Astrocyte of the spinal cord (primary cell): ENCODE results near the gene SCRN2.

Experiments
- DNase-seq: peaks from one replicate; pipeline ENCODE4 v3.0.0; 2011; ENCODE audit warnings: low read depth, low spot score
- H3K4me3 ChIP-seq: 2 replicates; pipeline ENCODE4 v1.5.1; 2011; ENCODE audit warnings: low read depth, mild to moderate bottlenecking, low read length, moderate library complexity
- CTCF ChIP-seq: IDR thresholded peaks from 2 replicates; pipeline ENCODE4 v1.5.1; 2012; ENCODE audit warnings: low read depth, mild to moderate bottlenecking, low read length, inconsistent platforms
- in situ Hi-C: cut with HindIII; loops from 2 replicates; pipeline ENCODE4 v1.10.0; 2017; ENCODE audit warnings: low sequenced_read_pairs

Gene SCRN2

GRCh38 chr17:47811709-47812108 lies 29.4 kb downstream of the SCRN2 start:
- H3K4me3 ChIP-seq, result no peak overlapping the region
- TF ChIP-seq CTCF, result no peak
- in situ Hi-C loops, result no loop called here
- no peak for DNase-seq

- no peak overlapping the region for H3K4me3 ChIP-seq
- DNase-seq, result no peak
- in situ Hi-C loops, result no loop called here
- no peak for TF ChIP-seq CTCF
Observed at GRCh38 chr17:47810901-47811635, 30.0 kb downstream of the SCRN2 start.

- in situ Hi-C loops, result no loop called here
- no peak overlapping the region for H3K4me3 ChIP-seq
- TF ChIP-seq CTCF, result no peak
- DNase-seq, result peak; percentile 91
Observed at GRCh38 chr17:47810200-47810821, 30.8 kb downstream of the SCRN2 start.

GRCh38 chr17:47808830-47809480 lies 32.1 kb downstream of the SCRN2 start:
- no peak for TF ChIP-seq CTCF
- in situ Hi-C loops, result no loop called here
- no peak overlapping the region for H3K4me3 ChIP-seq
- DNase-seq, result no peak

- no peak for TF ChIP-seq CTCF
- no peak overlapping the region for H3K4me3 ChIP-seq
- in situ Hi-C loops, result no loop called here
- no peak for DNase-seq
Observed at GRCh38 chr17:47808036-47808829, 32.8 kb downstream of the SCRN2 start.

GRCh38 chr17:47807421-47807820 lies 33.7 kb downstream of the SCRN2 start:
- in situ Hi-C loops, result no loop called here

More at GRCh38 chr17:47807421-47807820, 33.7 kb downstream of the SCRN2 start:
- no peak for TF ChIP-seq CTCF
- no peak for DNase-seq
- no peak overlapping the region for H3K4me3 ChIP-seq
